Left lung (tissue), 10 donors: Measurements from ENCODE around the gene RAP1GAP. TPM values are rescaled to one million over a fixed set of nuclear protein-coding genes. Genes with fewer than 3 reads are reported as not detected.

ENCODE experiments used
- ATAC-seq: fragments of 200-7000 bp; cut with Tn5 transposase; one replicate; pipeline ENCODE4 v1.9.1; 2020; ENCODE audit warnings: moderate library complexity
- DNase-seq, 4 donors: peaks; one replicate each; pipeline ENCODE4 v3.0.0-alpha.2; 2013 to 2020
- H3K27ac ChIP-seq, 2 donors: fragments of 200-600 bp; sonication (generic) in 1 of 2; one replicate each; pipeline versions ENCODE4 v1.5.0 to v1.8.0; 2020 to 2021
- H3K27me3 ChIP-seq, 2 donors: fragments of 200-600 bp; sonication (generic) in 1 of 2; one replicate each; pipeline versions ENCODE4 v1.5.0 to v1.8.0; 2020 to 2021
- H3K36me3 ChIP-seq, 2 donors: fragments of 200-600 bp; sonication (generic) in 1 of 2; one replicate each; pipeline versions ENCODE4 v1.5.0 to v1.8.0; 2020 to 2021
- H3K4me1 ChIP-seq, 2 donors: fragments of 200-600 bp; one replicate each; pipeline ENCODE4 v1.8.0; 2021
- H3K4me3 ChIP-seq, 2 donors: fragments of 200-600 bp; sonication (generic) in 1 of 2; one replicate each; pipeline versions ENCODE4 v1.5.0 to v1.8.0; 2020 to 2021; ENCODE audit warnings: mild to moderate bottlenecking in 1 of 2
- H3K9me3 ChIP-seq, 2 donors: fragments of 200-600 bp; sonication (generic) in 1 of 2; one replicate each; pipeline versions ENCODE4 v1.5.0 to v1.8.0; 2020 to 2021
- CTCF ChIP-seq, 2 donors: fragments of 200-600 bp; sonication (generic) in 1 of 2; IDR thresholded peaks; one replicate each; pipeline versions ENCODE4 v1.5.0 to v1.8.0; 2021; ENCODE audit warnings: antibody characterized with exemption in 2 of 2
- intact Hi-C, 2 donors: fragments of 100-400 bp; cut with DNase I; formaldehyde crosslinking; loops; one replicate each; pipeline versions ENCODE4 v1.11.2 to v1.14.2; 2022
- polyA plus RNA-seq, 6 donors: library from polyadenylated mRNA; unstranded; fragments of 120-200 nt; gene quantifications; one replicate each; pipeline ENCODE4 v1.2.1, GENCODE V29; 2013; ENCODE audit not compliant: insufficient read length in 6 of 6
- total RNA-seq, 2 donors: library from RNA; stranded (reverse); fragmentation: NEBNext Ultra II Directional; extraction: Animal tissue kit (Norgen Biotek cat#: 25700); gene quantifications; one replicate each; pipeline ENCODE4 v1.2.1, GENCODE V29; 2021
- donor health status: DM: no; HTN: yes; CAD: no.
- donor health status: DM: no; HTN: no; CAD: no.

RAP1GAP gene
- total and polyA plus RNA-seq, 8 donors: 20.7 to 59.3 (median 45.2) TPM

GRCh38 chr1:21657456-21658190 lies 11.5 kb downstream of the RAP1GAP start:
- DNase-seq: no peak
- Histone ChIP-seq H3K4me3 (no peak overlapping the region), H3K4me1 (peaks cover 0 to 5% of the 10 kb centered on the region in 2 donors), H3K27ac (no peak overlapping the region), H3K27me3 (peaks cover 0 to 52% of the 10 kb centered on the region in 2 donors), H3K36me3 (no peaks in the 10 kb centered on the region), H3K9me3 (no peaks in the 10 kb centered on the region)
- no peak for ATAC-seq
- TF ChIP-seq CTCF (IDR thresholded peaks at IDR 0.05): no peak
- intact Hi-C loops: loop anchor here in 1 of 2 donors (10.0 kb wide), 1 partner anchor 143 kb away; no protein-coding TSS in a partner anchor

DNA sequence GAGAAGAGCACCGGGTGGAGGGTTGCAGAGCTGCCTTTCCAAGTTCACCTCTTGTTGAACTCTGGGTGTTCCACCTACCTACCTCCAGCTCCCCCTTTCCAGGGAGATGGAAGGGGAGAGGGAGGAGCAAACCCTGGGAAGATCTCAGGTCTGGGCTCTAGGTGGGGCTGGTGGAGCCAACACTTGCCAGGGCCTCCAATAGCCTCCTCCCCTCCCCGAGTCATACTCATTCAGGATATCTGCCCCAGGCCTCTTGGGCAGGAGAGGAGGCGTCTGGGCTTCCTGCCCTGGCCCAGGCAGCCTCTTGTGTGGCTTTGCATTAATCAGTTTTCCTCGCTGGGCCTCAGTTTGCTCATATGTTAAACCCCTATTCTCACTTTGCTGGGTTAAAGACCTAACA lies 13.4 kb downstream of the RAP1GAP start:
- no peaks in the 10 kb centered on the region for H3K9me3 ChIP-seq
- intact Hi-C loops: loop anchor here in 1 of 2 donors (10.0 kb wide), 1 partner anchor 141 kb away; no protein-coding TSS in a partner anchor
- DNase-seq: no peak

GRCh38 chr1:21655259-21655658 lies 13.9 kb downstream of the RAP1GAP start:
- no peaks in the 10 kb centered on the region for H3K36me3 ChIP-seq
- H3K4me1 ChIP-seq: peaks cover 0 to 17% of the 10 kb centered on the region in 2 donors
- ATAC-seq: no peak
- no peak overlapping the region for H3K4me3 ChIP-seq
- peaks cover 3 to 51% of the 10 kb centered on the region in 2 donors for H3K27me3 ChIP-seq
- H3K9me3 ChIP-seq: no peaks in the 10 kb centered on the region
- DNase-seq: no peak
- intact Hi-C loops: loop anchor here in 1 of 2 donors (10.0 kb wide), 1 partner anchor 140 kb away; no protein-coding TSS in a partner anchor
- no peak overlapping the region for H3K27ac ChIP-seq
- TF ChIP-seq CTCF (IDR thresholded peaks at IDR 0.05): no peak

More for the DNA sequence above, 13.4 kb downstream of the RAP1GAP start:
- no peak overlapping the region for H3K4me3 ChIP-seq
- H3K27ac ChIP-seq: no peak overlapping the region
- H3K36me3 ChIP-seq: no peaks in the 10 kb centered on the region
- peak; percentile 42 for ATAC-seq
- peaks cover 0 to 51% of the 10 kb centered on the region in 2 donors for H3K27me3 ChIP-seq
- H3K4me1 ChIP-seq: peaks cover 0 to 17% of the 10 kb centered on the region in 2 donors
- no peak for TF ChIP-seq CTCF (IDR thresholded peaks at IDR 0.05)

DNA sequence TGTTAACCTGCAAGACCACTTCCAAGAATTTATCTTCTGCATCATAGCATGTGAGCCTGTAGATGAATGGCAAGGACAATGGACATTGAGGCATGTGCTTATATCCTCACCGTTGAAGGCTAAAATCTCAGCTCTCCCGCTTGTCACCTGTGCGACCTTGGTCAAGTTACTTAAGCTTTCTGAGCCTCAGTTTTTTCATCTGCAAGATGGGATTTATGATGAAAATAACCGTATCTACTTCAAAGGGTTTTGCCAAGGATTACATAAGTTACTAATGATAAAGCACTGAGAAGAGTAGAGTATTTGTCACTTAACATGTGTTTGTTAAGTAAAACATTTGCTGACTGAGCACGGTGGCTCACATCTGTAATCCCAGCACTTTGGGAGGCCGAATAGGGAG lies 14.9 kb downstream of the RAP1GAP start:
- ATAC-seq (no peak), DNase-seq (no peak)
- H3K27ac ChIP-seq: no peak overlapping the region
- peaks cover 0 to 15% of the 10 kb centered on the region in 2 donors for H3K4me1 ChIP-seq
- no peak for TF ChIP-seq CTCF (IDR thresholded peaks at IDR 0.05)
- H3K27me3 ChIP-seq: peaks cover 4 to 51% of the 10 kb centered on the region in 2 donors
- no peaks in the 10 kb centered on the region for H3K36me3 ChIP-seq
- no peaks in the 10 kb centered on the region for H3K9me3 ChIP-seq
- intact Hi-C loops: loop anchor here in 1 of 2 donors (10.0 kb wide), 1 partner anchor 139 kb away; no protein-coding TSS in a partner anchor
- no peak overlapping the region for H3K4me3 ChIP-seq

DNA sequence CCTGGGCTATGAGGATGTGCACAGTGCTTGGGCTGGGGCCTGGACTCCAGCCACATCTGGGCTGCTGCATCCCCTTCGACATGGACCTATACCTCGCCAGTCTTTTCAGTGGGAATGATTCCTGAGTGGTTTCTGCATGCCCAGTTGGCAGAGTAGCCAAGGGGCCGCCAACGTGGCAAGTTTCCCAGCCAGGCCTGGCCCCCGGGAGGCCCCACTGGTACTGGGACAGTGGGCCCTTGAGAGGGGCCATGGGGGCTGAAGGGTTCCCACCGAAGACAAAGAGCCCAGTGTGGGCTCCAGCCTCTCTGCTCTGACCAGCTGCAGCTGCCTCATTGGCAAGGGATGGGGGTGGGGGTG lies 15.4 kb downstream of the RAP1GAP start:
- Histone ChIP-seq H3K36me3 (no peaks in the 10 kb centered on the region), H3K9me3 (no peaks in the 10 kb centered on the region), H3K27me3 (peaks cover 4 to 51% of the 10 kb centered on the region in 2 donors), H3K4me1 (peaks cover 0 to 12% of the 10 kb centered on the region in 2 donors), H3K27ac (no peak overlapping the region), H3K4me3 (no peak overlapping the region)
- no peak for TF ChIP-seq CTCF (IDR thresholded peaks at IDR 0.05)
- intact Hi-C loops: loop anchor here in 1 of 2 donors (10.0 kb wide), 1 partner anchor 139 kb away; no protein-coding TSS in a partner anchor
- ATAC-seq (no peak), DNase-seq (no peak)
